22Rv1 (cell line): ENCODE data around the gene RAB7B.

ENCODE experiments used
- ZFX ChIP-seq: fragments of 450-650 bp; IDR thresholded peaks from 2 replicates; pipeline ENCODE4 v1.6.1; 2017; ENCODE audit warnings: antibody characterized with exemption, borderline replicate concordance
- TF ChIP-seq, protein P1 (sequence below): fragments of 450-650 bp; IDR thresholded peaks from 2 replicates; pipeline ENCODE4 v1.5.1; 2017; ENCODE audit warnings: mild to moderate bottlenecking

DNA sequence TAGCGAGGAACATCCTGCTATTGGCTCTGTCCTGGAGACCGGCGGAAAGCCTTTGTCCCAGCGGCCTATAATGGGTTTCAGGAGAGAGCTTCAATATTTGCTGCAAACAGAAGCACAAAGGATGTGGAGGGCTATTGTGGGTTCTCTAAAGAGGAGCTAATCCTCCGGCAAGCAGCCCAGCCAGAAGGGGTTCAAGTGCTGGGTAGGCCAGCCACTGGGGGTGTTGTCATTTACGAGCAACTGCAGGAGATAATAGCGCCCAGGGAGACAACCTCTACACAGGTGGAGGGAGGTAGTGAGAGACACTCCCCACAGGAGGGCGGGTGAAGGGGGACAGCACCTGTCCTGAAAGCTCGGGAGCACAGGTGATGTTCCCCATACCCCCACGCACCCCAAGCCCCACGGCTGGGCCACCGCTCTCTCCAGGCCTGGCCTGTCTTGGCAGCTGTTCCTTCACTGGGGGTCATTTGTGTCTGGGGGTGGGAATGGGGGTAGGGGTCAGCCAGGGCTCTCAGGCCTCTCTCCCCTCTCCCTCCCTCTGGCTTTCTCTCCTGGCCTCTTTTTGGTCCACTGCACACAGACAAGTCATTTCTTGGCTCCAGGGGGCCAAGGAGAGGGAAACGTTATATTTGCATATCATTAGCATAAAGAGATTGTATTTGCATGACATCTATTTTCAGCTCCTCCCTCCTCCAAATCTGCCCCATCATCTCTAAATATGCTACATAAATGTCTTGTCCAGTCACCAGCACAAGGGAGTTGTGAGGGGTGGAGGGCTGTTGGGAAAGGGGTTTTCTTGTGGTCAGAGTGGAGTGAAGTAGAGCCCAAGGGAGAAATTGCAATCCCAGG, 37.9 kb downstream of the RAB7B start:
- TF ChIP-seq, protein P1, sequence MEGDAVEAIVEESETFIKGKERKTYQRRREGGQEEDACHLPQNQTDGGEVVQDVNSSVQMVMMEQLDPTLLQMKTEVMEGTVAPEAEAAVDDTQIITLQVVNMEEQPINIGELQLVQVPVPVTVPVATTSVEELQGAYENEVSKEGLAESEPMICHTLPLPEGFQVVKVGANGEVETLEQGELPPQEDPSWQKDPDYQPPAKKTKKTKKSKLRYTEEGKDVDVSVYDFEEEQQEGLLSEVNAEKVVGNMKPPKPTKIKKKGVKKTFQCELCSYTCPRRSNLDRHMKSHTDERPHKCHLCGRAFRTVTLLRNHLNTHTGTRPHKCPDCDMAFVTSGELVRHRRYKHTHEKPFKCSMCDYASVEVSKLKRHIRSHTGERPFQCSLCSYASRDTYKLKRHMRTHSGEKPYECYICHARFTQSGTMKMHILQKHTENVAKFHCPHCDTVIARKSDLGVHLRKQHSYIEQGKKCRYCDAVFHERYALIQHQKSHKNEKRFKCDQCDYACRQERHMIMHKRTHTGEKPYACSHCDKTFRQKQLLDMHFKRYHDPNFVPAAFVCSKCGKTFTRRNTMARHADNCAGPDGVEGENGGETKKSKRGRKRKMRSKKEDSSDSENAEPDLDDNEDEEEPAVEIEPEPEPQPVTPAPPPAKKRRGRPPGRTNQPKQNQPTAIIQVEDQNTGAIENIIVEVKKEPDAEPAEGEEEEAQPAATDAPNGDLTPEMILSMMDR = no peak
- TF ChIP-seq ZFX = no peak
